Activated T-cell treated with anti-CD3 and anti-CD28 coated beads for 24 hours (primary cell): ENCODE measurements around the gene HTR3C.
"Not testable (repeated sequence)": the region's sequence is repeated elsewhere in the genome, so short reads cannot be mapped to it uniquely, and the experiment has no call there.

ENCODE experiments used
- DNase-seq: peaks from one replicate; pipeline ENCODE4 v3.0.0-alpha.2; 2020; ENCODE audit warnings: low read depth

HTR3C gene

GRCh38 chr3:184031187-184031792 lies 21.6 kb upstream of the HTR3C start, which contains the start of gene HTR3D:
TSS of gene HTR3D (plus strand) at chr3:184031742. CDS start at chr3:184031742, 0 bp downstream.
- no peak for DNase-seq

DNA sequence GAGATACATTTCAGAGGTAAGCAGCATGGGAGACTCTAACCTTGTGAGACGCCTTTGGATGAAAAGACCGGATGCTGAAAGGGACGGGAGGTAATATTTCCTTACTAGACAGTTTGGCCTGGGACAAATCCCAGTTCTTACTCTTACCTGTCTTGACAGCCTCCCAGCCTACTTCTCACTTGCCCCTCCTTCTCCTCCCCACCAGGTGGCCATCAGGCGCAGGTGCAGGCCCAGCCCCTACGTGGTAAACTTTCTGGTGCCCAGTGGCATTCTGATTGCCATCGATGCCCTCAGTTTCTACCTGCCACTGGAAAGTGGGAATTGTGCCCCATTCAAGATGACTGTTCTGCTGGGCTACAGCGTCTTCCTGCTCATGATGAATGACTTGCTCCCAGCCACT lies 15.0 kb upstream of the HTR3C start:
- no peak for DNase-seq

DNA sequence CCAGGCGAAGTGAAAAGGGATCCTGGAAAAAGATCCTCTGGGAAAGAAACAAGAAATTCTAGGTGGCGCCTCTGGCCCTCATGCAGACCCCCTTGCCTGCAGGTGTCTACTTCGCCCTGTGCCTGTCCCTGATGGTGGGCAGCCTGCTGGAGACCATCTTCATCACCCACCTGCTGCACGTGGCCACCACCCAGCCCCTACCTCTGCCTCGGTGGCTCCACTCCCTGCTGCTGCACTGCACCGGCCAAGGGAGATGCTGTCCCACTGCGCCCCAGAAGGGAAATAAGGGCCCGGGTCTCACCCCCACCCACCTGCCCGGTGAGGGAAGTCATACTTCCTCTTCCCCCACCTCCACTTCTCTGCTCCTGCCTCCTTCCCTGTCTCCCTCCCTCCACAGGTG lies 14.5 kb upstream of the HTR3C start:
- DNase-seq: not testable (repeated sequence)

DNA sequence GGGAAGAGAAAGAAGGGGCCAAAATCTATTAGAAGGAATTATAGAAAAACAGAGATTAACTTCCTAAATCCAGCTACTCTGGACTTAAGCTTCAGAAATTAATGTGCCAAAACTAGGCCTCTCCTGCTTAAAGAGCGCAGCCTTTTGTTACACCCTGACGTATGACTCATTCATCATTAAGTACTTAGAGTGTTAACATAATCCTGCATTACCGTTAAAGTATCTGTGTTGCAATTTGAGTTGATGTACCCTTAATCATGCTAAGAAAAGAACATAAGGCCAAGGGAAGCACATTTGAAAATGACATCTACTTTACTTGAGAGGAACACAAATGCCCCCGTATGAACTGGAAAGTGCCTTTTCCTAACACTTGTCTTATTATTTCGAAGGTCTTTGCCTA lies 13.4 kb upstream of the HTR3C start:
- no peak for DNase-seq

- no peak for DNase-seq
Observed at GRCh38 chr3:184040010-184040409, 12.8 kb upstream of the HTR3C start.

DNA sequence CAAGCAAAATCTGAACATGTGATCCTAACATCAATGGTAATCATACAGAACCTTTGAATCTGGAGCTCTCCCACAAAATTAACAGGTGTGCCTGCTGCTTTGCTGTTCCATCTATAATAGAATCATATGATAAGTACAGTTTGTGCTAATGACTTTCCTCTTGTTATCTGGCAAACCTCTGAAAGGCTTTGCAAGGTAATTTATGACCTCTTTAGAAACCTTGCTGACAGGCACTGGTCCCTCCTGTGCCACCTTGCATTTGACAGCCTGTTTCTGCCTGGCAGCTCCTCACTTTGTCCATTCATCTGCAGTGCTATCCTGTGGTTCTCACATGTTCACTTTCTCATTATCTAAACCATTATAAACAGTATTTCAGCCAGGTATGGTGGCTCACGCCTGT lies 10.2 kb upstream of the HTR3C start:
- DNase-seq: no peak

DNA sequence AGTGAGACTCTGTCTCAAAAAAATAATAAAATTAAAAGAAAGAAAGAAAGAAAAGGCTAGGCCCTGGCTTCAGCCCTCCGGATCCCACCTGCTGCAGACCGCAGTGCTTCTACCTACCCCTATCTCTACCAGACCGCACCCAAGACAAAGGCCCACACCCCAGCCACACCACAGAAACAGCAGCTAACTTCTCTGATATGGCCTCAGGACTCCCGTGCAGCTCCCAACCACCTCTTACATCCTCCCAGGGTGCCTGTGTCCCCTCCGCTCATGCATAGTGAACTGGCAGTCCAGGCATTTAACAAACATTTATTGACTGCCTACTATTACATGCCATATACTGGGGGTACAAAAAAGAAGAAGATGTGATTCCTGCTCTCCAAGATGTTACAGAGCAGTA lies 6.9 kb upstream of the HTR3C start:
- no peak for DNase-seq

GRCh38 chr3:184050217-184050847 lies 2.5 kb upstream of the HTR3C start:
- DNase-seq: no peak

- DNase-seq: no peak
Observed at GRCh38 chr3:184058029-184058428, 5.2 kb downstream of the HTR3C start.

DNA sequence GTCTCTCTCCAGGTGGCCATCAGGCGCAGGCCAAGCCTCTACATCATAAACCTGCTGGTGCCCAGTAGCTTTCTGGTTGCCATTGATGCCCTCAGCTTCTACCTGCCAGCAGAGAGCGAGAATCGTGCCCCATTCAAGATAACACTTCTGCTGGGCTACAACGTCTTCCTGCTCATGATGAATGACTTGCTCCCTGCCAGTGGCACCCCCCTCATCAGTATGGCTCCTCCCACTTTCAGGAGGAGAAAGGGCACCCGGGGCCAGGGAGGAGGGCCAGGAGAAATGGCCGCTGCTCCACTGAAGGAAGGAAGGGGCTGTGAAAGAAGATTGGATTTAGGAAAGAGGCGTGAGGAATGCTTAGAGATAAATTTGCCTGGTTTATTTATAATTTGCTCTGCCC lies 6.6 kb downstream of the HTR3C start:
- DNase-seq: no peak

DNA sequence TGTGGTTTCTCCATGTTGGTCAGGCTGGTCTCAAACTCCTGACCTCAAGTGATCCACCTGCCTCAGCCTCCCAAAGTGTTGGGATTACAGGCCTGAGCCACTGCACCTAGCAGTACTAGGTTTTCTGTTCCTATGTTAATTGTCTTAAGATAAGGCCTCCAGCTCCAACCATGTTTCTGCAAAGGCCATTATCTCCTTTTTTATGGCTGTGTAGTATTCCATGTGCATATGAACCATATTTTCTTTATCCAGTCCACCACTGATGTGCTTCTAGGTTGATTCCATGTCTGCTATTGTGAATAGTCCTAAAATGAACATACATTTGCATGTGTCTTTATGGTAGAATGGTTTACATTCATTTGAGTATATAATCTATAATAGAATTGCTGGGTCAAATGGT lies 9.8 kb downstream of the HTR3C start:
- no peak for DNase-seq

GRCh38 chr3:184066211-184066610 lies 13.4 kb downstream of the HTR3C start:
- DNase-seq: no peak

GRCh38 chr3:184067573-184068055 lies 14.8 kb downstream of the HTR3C start:
- no peak for DNase-seq

DNA sequence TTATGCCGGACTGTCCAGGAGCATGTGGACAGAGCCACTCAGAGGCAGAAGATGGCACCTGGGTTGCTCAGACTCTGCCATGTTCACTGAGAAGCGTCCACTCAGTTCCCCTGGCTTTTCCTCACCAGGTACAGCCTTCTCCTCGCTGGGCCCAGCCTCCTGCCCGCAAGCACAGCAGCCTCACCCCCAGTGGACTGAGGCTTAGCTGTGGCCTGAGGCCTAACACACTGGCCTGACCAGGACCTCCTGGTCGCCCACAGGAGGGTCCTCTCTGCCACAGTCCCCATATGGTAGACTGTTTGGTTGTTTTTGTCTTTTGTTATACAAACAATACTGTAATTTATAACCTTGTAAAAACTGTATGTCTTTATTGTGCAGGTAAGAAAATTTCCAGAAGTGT lies 15.5 kb downstream of the HTR3C start:
- DNase-seq: no peak

DNA sequence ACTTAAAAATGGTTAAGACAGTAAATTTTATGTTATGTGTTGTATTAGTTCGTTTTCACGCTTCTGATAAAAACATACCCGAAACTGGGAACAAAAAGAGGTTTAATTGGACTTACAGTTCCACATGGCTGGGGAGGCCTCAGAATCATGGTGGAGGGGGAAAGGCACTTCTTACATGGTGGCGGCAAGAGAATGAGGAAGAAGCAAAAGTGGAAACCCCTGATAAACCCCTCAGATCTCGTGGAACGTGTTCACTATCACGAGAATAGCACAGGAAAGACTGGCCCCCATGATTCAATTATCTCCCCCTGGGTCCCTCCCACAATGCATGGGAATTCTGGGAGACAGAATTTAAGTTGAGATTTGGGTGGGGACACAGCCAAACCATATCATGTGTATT lies 18.3 kb downstream of the HTR3C start:
- DNase-seq: not testable (repeated sequence)

DNA sequence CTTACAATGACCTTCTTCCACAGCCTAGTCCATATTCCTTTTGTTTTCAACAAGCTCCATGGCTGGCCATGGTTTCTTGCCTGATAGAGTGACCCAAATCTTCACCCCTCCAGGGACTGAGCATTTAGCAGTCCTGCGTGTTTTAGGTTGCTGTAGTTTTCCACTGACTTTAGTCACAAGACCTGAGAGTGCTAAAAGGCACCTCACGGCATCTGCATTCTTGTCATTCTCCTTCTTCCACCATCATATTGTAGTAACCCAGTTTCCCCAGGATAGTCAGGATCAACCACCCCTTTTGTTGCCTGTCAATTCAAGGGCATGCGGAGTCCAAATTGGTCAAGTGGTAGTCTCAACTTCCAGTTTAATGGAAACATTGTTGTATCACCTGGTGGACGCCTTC lies 20.8 kb downstream of the HTR3C start:
- DNase-seq: no peak

DNA sequence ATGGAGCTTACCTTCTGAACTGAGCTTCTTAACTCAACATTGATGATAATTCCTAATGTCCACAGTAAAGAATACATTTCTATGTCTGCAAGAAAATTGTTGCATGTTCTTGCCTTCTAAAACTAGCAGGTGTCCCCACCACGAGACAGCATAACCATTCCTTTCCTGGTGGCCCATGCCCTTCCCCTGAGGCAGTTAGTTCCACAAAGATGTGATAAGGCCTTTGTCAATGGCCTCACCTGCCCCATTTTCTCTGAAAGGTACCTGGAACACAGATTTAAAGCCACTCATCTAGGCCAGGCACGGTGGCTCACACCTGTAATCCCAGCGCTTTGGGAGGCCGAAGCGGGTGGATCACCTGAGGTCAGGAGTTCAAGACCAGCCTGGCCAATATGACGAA lies 23.1 kb downstream of the HTR3C start:
- no peak for DNase-seq

DNA sequence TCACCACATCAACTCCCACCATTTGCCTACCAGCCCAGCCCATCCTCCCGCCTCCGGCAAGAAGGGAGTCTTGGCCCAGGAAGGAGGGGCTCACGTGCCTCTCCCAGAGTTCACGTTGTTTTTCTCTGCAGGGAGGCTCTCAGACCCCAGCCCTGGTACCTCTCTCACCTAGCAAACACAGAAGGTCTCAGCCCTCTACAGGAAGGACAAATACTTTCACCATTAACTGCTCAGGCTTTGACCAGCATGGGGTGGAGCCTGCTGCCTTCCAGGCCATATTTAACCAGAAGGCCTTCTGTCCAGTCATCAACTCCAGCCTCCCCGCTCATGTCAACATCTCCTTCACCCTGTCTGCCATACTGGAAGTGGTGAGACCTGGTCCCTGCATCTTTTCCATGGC lies 25.0 kb downstream of the HTR3C start:
- no peak for DNase-seq

GRCh38 chr3:184078851-184079250 lies 26.0 kb downstream of the HTR3C start:
- DNase-seq: no peak

DNA sequence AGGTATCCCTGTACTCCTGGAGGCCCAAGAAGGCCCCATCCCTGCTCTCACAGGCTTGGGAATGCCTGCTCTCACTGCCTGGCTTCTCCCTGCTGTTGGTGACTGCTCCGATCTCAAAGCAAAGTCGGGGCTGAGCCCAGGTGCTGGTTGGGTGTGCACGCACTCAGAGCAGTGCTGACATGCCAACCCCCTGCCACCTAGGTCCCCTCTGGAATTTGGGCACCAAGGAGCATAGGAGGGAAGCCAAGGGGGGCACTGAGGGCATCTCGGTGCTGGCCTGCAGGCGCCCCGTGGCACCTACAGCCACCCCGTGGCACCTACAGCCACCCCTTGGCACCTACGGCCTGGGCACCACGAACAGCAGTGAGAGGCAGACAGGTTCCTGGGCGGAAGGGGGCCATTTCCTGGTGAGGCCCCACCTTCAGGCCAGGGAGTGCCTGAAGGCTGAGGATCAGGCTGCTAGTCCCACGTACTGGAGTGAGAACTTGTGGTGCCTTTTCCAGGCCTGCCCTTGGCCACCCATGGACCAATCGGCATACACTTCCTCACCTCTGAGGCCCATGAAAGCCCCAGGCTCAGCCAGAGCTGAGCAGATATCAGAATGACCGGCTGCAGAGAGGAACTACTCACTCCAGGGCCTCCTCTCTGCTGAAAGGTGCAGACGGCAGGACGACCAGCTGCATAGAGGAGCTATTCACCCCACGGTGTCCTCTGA lies 28.4 kb downstream of the HTR3C start:
- DNase-seq: no peak

DNA sequence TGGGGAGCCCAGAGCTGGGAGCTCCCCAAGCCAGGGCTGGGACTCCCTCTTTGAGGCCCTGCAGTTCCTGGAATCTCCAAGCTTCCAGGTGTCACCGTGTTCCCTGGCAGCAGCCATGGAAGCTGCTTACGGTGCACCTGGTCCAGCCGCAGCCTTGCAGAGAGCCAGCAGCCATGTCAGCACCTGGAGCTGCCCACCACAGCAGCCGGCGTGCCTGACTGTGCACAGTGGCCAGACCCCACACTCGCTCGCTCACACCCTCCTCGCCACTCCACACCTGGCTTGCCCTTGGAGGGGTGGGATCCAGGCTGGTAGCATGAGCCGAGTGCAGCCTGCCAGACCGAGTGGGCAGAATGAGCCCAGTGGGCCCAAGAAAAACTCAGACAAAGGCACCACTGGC lies 29.2 kb downstream of the HTR3C start:
- no peak for DNase-seq

- no peak for DNase-seq
Observed at GRCh38 chr3:184082465-184082864, 29.6 kb downstream of the HTR3C start.

DNA sequence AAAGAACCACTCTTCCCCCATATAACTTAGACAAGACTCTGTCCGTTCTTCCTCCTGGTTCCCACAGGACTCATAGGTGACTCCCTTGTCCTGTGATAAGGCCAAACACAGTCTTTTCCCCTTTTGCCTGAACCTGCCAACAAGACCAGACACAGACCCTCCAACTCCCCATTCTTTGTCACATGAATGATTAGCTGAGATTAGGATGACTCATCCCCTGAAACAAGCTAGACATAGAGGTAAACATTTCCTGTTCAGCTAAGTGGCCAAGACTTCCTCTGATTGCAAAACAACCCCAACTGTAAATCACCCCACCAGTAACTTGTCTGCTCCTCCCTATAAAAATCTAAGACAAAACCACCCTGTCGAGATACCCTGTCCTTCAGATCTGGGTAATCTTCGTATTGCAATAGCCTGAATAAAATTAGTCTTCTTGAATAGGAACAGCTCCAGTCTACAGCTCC lies 32.6 kb downstream of the HTR3C start:
- DNase-seq: no peak
